Gastrocnemius medialis (tissue), 4 donors: ENCODE measurements around the gene UCK2.

ENCODE experiments used
- CTCF ChIP-seq, 5 experiments: fragments of 450-650 bp in 3 of 5; fragments of 200-600 bp in 2 of 5; sonication (generic) in 2 of 5; IDR thresholded peaks in 4 of 5; conservative IDR thresholded peaks in 1 of 5; 1 replicate in 4 of 5; 2 replicates in 1 of 5; pipeline ENCODE4 v1.5.1; 2016 to 2019; ENCODE audit warnings: antibody characterized with exemption in 5 of 5, mild to moderate bottlenecking in 3 of 5, moderate library complexity in 3 of 5
- POLR2A ChIP-seq, 2 donors: fragments of 450-650 bp; IDR thresholded peaks; one replicate each; pipeline ENCODE4 v1.6.1; 2017; ENCODE audit warnings: antibody characterized with exemption in 2 of 2, mild to moderate bottlenecking in 2 of 2, moderate library complexity in 2 of 2

- TF ChIP-seq POLR2A (IDR thresholded peaks at IDR 0.05) (no peak), CTCF (IDR thresholded peaks at IDR 0.05 in 4 of 5, conservative IDR thresholded peaks at IDR 0.05 in 1 of 5) (no peak)
These were observed 6.8 kb downstream of the UCK2 start for GRCh38 chr1:165834229-165834628.
